Measurements from ENCODE around the gene NUP160.

GRCh38 chr11:47857892-47858543 lies 9.9 kb upstream of the NUP160 start:
- TF ChIP-seq POLR2AphosphoS5 (IDR thresholded peaks at IDR 0.05; ENCODE audit: borderline replicate concordance, low read depth, low read length) (no peak), EZH2 (IDR thresholded peaks at IDR 0.05) (no peak)

All from SK-N-MC (cell line).